Measurements from ENCODE around the gene OR52R1.

GRCh38 chr11:4804280-4804679, at the start of gene OR52R1:
- TF ChIP-seq TAF1 (IDR thresholded peaks at IDR 0.05; ENCODE audit: borderline replicate concordance, low read depth, low read length) (no peak), POLR2AphosphoS5 (IDR thresholded peaks at IDR 0.05; ENCODE audit: low read depth, low read length) (no peak), POLR2A (IDR thresholded peaks at IDR 0.05; ENCODE audit: low read depth, low read length) (no peak)
